Measurements from ENCODE around the gene PGBD5.

Gene PGBD5

DNA sequence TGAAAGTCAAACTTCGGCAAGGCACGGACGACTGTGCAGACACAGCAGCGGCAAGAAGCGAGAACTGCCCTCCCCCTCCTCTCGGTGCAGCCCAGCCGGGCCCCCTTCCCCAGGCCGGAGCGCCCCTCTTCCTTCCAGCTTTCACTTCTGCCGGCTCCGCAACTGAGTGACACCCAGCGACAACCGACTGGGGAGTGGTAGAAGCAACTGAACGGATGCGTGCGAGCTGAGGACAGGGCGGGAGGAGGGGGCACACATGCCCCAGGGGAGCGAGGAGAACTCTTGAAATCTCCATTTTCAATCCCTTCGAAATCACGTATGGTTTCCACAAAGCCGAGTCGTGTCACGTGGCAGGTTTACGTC, 146.6 kb downstream of the PGBD5 start:
- no peak overlapping the region for H3K27ac ChIP-seq
- TF ChIP-seq, protein P1, sequence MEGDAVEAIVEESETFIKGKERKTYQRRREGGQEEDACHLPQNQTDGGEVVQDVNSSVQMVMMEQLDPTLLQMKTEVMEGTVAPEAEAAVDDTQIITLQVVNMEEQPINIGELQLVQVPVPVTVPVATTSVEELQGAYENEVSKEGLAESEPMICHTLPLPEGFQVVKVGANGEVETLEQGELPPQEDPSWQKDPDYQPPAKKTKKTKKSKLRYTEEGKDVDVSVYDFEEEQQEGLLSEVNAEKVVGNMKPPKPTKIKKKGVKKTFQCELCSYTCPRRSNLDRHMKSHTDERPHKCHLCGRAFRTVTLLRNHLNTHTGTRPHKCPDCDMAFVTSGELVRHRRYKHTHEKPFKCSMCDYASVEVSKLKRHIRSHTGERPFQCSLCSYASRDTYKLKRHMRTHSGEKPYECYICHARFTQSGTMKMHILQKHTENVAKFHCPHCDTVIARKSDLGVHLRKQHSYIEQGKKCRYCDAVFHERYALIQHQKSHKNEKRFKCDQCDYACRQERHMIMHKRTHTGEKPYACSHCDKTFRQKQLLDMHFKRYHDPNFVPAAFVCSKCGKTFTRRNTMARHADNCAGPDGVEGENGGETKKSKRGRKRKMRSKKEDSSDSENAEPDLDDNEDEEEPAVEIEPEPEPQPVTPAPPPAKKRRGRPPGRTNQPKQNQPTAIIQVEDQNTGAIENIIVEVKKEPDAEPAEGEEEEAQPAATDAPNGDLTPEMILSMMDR (IDR thresholded peaks at IDR 0.05) = no peak
- no peak for TF ChIP-seq ZFX (IDR thresholded peaks at IDR 0.05; ENCODE audit: borderline replicate concordance)

DNA sequence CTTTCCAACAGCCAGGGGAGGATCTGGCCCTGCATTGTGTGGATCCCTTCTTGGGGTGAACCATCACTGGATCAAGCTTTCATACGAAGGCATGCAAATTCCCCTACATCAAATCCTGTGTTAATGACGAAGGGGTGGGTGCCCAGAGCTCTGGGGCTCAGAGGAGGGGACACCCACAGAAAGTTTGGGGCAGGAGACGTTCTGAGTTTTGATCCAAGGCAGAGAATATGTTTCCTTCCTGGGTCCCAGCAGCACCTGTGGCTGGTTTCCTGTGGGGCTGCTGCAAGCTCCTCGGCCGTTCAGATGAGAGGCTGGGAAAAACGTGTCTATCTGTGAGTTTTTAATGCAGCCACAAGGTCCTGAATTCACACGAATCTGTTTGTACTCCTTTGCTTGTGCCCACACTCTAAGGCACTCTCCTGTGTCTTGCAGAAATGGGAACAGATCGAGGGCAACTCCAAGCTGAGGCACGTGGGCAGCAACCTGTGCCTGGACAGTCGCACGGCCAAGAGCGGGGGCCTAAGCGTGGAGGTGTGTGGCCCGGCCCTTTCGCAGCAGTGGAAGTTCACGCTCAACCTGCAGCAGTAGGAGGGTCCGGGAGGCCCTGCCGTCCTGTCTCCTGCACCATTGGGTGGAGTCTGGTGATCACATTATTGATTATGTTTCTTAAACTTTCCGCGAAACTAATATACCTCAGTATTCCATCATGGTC, 147.1 kb downstream of the PGBD5 start:
- no peak overlapping the region for H3K27ac ChIP-seq
- TF ChIP-seq ZFX (IDR thresholded peaks at IDR 0.05; ENCODE audit: borderline replicate concordance) = no peak
- TF ChIP-seq, protein P1 (IDR thresholded peaks at IDR 0.05) = no peak

DNA sequence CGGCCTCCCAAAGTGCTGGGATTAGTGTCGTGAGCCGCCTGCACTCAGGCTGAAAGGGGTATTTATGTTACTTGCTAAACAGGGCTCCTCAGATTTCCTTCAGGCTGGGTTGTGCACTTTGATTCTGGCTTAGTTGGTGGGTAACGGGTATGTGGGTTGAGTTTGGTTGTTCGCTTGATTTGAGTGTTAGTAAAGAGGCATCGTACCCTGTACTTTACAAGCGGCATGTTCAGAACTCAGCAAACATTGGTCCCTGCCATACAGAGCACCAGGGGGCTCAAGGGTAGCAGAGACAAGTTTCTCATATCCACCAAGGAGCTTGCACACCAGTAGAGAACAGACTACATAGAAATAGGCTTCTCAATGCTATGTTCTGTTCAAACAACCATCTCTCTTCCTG, 147.8 kb downstream of the PGBD5 start:
- TF ChIP-seq, protein P1 (IDR thresholded peaks at IDR 0.05) = no peak
- H3K27ac ChIP-seq = no peak overlapping the region

DNA sequence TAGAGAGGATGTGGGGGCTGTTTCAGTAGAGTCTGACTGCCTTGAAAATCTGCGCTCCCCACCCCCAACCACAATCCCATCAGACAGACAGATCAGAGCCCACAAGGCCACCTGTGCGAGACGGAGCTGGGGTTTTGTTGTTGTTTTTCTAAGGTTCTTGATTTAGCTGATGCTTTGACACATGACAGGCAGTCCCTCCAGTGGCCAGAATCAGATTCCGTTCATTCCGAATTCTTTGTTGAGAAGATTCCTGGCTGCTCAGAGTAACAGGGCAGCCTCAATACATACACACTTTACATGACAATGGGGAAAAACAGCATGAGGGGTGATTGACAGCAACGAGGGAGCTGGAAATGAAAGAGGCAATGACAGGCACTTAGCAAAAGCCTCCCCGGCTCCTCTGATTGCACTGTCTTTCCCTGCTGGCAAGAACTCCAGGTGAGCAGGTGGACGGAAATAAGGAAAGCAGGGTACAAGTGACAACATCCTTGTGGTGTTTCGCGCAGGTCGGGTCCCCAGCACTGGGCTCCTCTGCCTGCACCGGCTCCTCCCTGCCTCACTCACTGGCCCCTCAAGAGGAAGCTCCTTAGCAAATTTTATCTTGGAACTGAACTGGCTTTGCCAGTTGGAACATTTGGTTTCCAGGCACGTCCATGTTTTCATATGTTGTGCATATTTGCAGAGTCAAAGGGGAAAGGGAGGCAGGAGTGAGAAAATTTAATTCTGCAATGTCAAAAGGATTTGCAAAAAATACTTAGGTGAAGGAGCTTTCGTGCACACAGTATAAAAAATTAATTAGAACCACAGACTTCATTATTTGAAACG, 148.7 kb downstream of the PGBD5 start:
- H3K27ac ChIP-seq = no peak overlapping the region
- TF ChIP-seq, protein P1 (IDR thresholded peaks at IDR 0.05) = no peak
- TF ChIP-seq ZFX (IDR thresholded peaks at IDR 0.05; ENCODE audit: borderline replicate concordance) = no peak

DNA sequence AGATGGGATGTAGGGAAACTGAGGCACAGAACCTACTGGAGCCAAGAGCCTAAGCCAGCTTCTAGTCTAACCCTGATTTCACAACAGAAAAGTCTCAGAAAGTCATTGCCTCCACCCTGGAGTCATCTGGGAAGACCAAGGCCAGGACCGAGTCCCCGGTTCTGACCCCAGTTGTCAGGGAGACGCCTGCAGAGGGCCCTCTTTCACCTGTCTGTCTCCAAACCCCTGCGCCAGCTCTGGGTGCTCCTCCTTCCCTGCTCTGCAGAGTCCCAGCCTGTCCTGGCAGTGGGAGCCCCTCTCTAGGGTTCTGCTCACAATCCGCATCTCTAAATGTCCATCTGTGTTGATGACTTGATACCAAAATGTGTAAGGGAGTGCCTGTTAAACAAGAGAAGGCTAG, 149.7 kb downstream of the PGBD5 start:
- H3K27ac ChIP-seq = no peak overlapping the region
- TF ChIP-seq, protein P1 (IDR thresholded peaks at IDR 0.05) = no peak
- no peak for TF ChIP-seq ZFX (IDR thresholded peaks at IDR 0.05; ENCODE audit: borderline replicate concordance)

DNA sequence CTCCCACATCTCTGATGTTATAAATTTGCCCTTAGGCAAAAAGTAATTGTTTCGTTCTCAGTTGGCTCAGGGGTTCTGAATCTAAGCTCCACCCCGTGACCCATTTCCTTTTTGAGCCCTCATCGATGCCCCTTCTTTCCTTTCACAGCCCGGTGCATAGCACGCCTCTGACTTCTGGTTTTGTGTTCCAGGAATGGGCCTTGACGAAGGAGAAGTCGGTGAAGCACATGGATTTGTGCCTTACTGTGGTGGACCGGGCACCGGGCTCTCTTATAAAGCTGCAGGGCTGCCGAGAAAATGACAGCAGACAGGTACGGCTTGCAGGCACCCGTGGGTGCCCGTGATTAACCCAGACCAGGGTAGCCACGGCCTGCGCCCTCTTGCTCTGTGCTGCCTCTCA, 151.9 kb downstream of the PGBD5 start:
- TF ChIP-seq, protein P1 (IDR thresholded peaks at IDR 0.05) = no peak
- TF ChIP-seq ZFX (IDR thresholded peaks at IDR 0.05; ENCODE audit: borderline replicate concordance) = no peak
- H3K27ac ChIP-seq = no peak overlapping the region

DNA sequence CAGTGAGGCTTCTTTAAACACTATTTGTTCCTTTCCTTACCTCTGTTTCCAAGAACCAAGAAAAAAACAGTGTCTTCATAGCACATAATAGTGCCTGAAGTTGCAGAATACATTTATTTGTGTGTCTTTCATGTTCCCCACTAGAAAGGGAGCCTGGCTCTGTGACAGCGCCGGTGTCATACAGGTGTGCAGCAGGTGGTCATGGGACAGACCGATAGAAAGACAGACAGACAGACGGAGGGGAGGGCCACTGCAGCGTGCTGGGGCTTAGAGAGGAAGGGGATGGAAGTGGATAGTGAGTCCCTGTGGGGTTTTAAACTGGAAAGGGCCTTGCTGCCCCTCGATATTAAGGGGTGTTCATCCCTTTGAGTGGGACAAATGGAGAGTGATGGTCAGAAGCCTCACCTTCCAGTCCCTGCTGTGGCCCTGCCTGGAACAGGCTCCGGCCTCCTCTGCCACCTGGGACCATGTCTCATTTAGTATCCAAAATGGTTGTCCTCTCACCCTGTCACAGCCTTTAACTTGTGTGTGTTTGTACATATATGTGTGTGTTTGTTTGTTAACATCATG, 152.9 kb downstream of the PGBD5 start:
- TF ChIP-seq, protein P1 (IDR thresholded peaks at IDR 0.05) = no peak
- TF ChIP-seq ZFX (IDR thresholded peaks at IDR 0.05; ENCODE audit: borderline replicate concordance) = no peak
- H3K27ac ChIP-seq = no peak overlapping the region

Data from 22Rv1 (cell line).